ENCODE results near the gene CDH23.
A peak's percentile ranks its signal among the peaks of the same experiment; 100 is the strongest.

The CDH23 gene

DNA sequence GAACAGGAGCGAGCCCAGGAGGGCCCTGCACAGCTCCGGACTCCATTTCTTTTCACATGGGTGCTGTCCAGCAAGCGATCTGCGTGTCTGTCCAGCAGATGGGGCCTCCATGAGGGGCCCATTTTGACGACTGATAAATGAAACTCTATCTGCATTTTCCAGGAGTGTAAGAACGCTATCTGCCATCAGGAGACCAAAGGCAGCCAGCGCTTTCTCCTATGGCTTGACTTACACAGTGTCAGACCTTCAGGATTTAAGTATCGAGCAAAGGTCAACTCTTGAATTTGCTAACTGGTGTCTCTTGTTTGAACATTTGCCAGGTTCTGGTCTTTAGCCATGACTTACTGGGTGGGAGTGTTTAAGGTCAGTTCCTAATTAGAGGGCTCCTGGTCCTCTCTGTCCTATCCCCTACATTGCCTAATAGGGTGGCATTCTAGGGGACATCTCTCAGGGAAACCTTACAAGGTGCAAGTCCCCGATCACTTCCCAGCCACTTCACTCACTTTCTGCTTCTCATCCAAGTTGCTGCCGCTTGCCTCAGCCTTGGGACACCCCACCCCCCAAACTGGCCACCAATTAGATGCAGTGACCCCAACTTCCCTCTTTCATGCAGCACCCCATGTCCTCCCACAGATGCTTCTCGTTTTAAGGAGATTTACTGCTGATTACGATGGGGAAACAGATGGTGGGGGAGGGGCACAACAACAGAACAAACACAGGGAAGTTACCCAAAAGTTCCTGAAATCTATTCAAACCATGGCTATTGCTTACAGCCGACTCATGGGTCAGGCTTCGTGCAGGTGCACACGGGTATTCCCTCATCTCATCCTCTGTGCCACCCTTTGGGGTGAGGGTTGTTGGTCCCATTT is 356.6 kb downstream of the CDH23 start:
- H3K9me3 ChIP-seq (ENCODE audit: control insufficient read depth, low read length), result no peaks in the 10 kb centered on the region
- no peaks in the 10 kb centered on the region for H3K36me3 ChIP-seq (ENCODE audit: control insufficient read depth, insufficient read depth, low read length)
- no peak overlapping the region for H2AFZ ChIP-seq
- no peak overlapping the region for H3K4me3 ChIP-seq (ENCODE audit: low read depth, low read length)
- peak overlapping the region; percentile 15 for H3K27ac ChIP-seq
- no peak overlapping the region for H3K4me2 ChIP-seq (ENCODE audit: low read length)
- no peak overlapping the region for H3K9ac ChIP-seq
- H3K4me1 ChIP-seq, result no peaks in the 10 kb centered on the region
- TF ChIP-seq, protein P1, sequence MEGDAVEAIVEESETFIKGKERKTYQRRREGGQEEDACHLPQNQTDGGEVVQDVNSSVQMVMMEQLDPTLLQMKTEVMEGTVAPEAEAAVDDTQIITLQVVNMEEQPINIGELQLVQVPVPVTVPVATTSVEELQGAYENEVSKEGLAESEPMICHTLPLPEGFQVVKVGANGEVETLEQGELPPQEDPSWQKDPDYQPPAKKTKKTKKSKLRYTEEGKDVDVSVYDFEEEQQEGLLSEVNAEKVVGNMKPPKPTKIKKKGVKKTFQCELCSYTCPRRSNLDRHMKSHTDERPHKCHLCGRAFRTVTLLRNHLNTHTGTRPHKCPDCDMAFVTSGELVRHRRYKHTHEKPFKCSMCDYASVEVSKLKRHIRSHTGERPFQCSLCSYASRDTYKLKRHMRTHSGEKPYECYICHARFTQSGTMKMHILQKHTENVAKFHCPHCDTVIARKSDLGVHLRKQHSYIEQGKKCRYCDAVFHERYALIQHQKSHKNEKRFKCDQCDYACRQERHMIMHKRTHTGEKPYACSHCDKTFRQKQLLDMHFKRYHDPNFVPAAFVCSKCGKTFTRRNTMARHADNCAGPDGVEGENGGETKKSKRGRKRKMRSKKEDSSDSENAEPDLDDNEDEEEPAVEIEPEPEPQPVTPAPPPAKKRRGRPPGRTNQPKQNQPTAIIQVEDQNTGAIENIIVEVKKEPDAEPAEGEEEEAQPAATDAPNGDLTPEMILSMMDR (IDR thresholded peaks at IDR 0.05), result no peak
- H3K27me3 ChIP-seq (ENCODE audit: control insufficient read depth, insufficient read depth, low read length), result no peaks in the 10 kb centered on the region
- peaks cover 2% of the 10 kb centered on the region for H3K79me2 ChIP-seq

DNA sequence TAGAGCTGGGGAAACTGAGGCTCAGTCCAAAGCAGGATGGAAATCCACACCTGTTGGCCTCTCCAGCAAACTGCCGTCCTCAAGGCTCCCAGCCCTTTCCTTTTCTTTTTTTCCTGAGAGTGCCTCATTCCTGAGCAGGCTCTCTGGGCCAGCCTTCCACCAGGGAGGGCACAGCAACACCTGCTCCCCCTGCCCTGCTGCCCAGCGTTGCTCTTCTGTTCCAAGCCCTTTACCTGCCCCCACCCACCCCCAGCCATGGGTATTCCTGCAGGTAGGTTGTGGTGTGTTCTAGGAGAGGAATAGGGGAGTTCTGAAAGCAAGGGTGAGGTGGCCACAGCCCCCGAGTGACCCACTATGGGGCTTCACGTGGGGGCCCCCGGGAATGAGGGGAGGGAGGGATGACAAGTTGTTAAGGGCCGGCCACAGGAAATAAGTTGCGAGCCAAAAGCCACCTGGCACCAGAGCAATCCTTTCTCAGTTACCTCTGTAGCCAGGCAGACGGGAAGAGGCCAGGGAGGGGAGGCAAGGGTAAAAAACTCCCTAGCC is 357.3 kb downstream of the CDH23 start:
- no peaks in the 10 kb centered on the region for H3K36me3 ChIP-seq (ENCODE audit: control insufficient read depth, insufficient read depth, low read length)
- H2AFZ ChIP-seq, result no peak overlapping the region
- no peaks in the 10 kb centered on the region for H3K4me1 ChIP-seq
- H3K27ac ChIP-seq, result peak overlapping the region; percentile 19
- H3K9me3 ChIP-seq (ENCODE audit: control insufficient read depth, low read length), result no peaks in the 10 kb centered on the region
- peaks cover 2% of the 10 kb centered on the region for H3K79me2 ChIP-seq
- TF ChIP-seq, protein P1 (IDR thresholded peaks at IDR 0.05), result no peak
- H3K27me3 ChIP-seq (ENCODE audit: control insufficient read depth, insufficient read depth, low read length), result no peaks in the 10 kb centered on the region
- no peak overlapping the region for H3K4me2 ChIP-seq (ENCODE audit: low read length)
- H3K4me3 ChIP-seq (ENCODE audit: low read depth, low read length), result no peak overlapping the region
- H3K9ac ChIP-seq, result no peak overlapping the region

DNA sequence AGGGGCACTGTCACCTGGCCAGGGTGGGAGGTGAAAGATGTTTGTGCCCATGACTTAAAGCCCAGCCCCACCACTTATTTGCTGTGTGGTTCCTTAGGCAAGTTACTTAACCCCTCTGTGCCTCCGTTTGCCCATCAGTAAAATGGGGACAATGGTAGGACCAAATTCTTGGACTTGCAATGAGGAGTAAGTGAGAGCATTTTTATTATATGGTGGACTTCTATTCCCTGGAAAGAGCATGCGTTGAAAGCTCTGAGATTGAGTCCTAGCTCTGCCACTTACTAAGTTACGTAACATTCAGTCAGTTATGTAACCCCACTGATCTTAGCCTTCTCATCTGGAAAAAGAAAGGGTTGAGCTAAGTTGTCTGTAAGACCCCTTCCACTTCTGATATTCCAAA is 357.8 kb downstream of the CDH23 start:
- Histone ChIP-seq H3K27ac (no peak overlapping the region), H3K9me3 (ENCODE audit: control insufficient read depth, low read length) (no peaks in the 10 kb centered on the region), H3K4me1 (no peaks in the 10 kb centered on the region), H3K36me3 (ENCODE audit: control insufficient read depth, insufficient read depth, low read length) (no peaks in the 10 kb centered on the region), H3K27me3 (ENCODE audit: control insufficient read depth, insufficient read depth, low read length) (no peaks in the 10 kb centered on the region), H3K4me3 (ENCODE audit: low read depth, low read length) (no peak overlapping the region), H3K4me2 (ENCODE audit: low read length) (no peak overlapping the region), H3K79me2 (peaks cover 2% of the 10 kb centered on the region), H3K9ac (no peak overlapping the region), H2AFZ (no peak overlapping the region)
- TF ChIP-seq, protein P1 (IDR thresholded peaks at IDR 0.05), result no peak

DNA sequence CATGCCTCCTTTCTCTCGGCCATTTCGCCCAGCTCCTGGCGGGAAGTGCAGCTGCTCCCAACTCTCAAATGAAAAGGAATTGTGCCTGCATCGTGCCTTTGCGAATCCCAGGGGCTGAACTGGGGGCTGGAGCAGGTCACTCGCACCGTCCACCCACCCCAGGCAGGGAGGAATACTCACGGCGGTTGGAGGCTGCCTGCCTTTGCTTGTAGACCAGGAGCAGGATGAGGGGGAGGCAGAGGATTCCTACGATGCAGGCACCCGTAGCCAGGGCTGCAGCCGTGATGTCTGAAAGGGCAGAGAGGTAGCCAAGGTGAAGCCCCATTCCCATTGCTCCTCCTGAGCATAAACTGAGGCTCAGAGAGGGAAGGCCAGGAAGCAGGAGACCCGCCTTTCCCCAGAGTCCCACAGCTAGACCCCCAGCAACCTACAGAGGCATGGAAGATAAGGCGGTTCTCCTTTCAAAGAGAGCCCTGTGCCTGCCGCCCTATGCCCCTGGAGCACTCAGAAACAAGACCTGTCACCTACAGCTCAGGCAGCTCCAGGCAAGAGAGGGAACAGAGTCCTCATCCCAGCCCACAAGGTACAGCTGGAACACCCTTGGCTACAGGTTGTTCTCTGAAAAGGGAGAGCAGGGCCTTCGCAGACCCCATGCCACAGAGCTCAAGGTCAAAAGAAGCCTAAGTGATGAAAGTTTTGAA is 358.6 kb downstream of the CDH23 start:
- Histone ChIP-seq H3K4me3 (ENCODE audit: low read depth, low read length) (no peak overlapping the region), H3K79me2 (peaks cover 2% of the 10 kb centered on the region), H3K4me2 (ENCODE audit: low read length) (no peak overlapping the region), H3K27ac (no peak overlapping the region), H3K9me3 (ENCODE audit: control insufficient read depth, low read length) (no peaks in the 10 kb centered on the region), H3K27me3 (ENCODE audit: control insufficient read depth, insufficient read depth, low read length) (no peaks in the 10 kb centered on the region), H3K36me3 (ENCODE audit: control insufficient read depth, insufficient read depth, low read length) (no peaks in the 10 kb centered on the region), H3K9ac (no peak overlapping the region), H3K4me1 (no peaks in the 10 kb centered on the region), H2AFZ (no peak overlapping the region)
- TF ChIP-seq, protein P1 (IDR thresholded peaks at IDR 0.05), result no peak
